Measurements from ENCODE around the gene ENKUR. TPM values are rescaled to one million over a fixed set of nuclear protein-coding genes. Genes with fewer than 3 reads are reported as not detected.

The ENKUR gene
- total and polyA plus RNA-seq, 10 of the 15 experiments (the other 5 are each of a cell fraction or from before 2014, with no cell fraction given), result 0.01 to 0.19 (median 0.11) TPM; not detected in 6

DNA sequence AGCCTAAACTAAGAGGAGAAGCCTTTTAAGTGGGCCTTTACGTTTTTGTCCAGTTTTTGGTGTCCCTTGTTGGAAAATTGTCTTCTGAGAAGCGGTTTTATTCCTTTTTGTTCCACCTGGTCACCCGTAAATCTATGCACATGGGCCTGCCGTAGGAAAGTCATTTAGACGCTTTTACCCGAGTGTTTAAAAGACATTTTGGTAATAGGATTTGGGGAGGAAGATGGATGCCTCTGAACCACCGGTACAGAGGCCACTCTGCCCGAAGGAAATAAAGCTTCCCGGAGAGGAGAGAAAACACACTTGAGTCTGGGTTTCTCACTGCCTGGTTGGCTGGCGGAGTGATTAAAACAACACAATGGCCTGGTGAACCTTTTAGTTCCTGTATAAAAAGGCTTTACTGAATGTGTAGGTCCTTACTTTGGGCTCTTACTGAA is 1.2 kb upstream of the ENKUR start:
- H3K4me3 ChIP-seq, result peak overlapping the region; percentile 81
- H2AFZ ChIP-seq (ENCODE audit: control insufficient read depth, low read depth, low read length), result peak overlapping the region; percentile 93
- ChIA-PET RAD21 (ENCODE audit: unreplicated experiment) (interaction anchor here (1.0 to 1.6 kb wide), 3 partner anchors 19 to 87 kb away, joined by 4 to 12 read pairs (median 4); partner anchors contain the start of gene PRTFDC1), POLR2A (interaction anchor here (1.4 kb wide), 1 partner anchor 395 kb away, joined by 3 read pairs; no protein-coding TSS in a partner anchor), CTCF (interaction anchor here (1.1 kb wide), 1 partner anchor 8 kb away, joined by 3 read pairs; no protein-coding TSS in a partner anchor), SMC1A (ENCODE audit: uncharacterized antibody, unreplicated experiment) (interaction anchor here (1.0 kb wide), 1 partner anchor 70 kb away, joined by 4 read pairs; no protein-coding TSS in a partner anchor)
- H3K4me1 ChIP-seq (ENCODE audit: control insufficient read depth, insufficient read depth, low read length), result peaks cover 4% of the 10 kb centered on the region
- H3K36me3 ChIP-seq (ENCODE audit: control insufficient read depth in 2 of 2, insufficient read depth in 2 of 2, low read length in 1 of 2), result no peaks in the 10 kb centered on the region
- no peaks in the 10 kb centered on the region; the same call in 1 of the 2 replicates for H3K79me2 ChIP-seq (ENCODE audit: control insufficient read depth, insufficient read depth, low read length)
- peak overlapping the region; percentile 83 for H3K4me2 ChIP-seq (ENCODE audit: control insufficient read depth, insufficient read depth)
- TF ChIP-seq RUNX3 (IDR thresholded peaks at IDR 0.05; ENCODE audit: low read length), result no peak
- TF ChIP-seq KLF5 (IDR thresholded peaks at IDR 0.05; ENCODE audit: partially characterized antibody), result peak; percentile 1
- TF ChIP-seq, protein P1, sequence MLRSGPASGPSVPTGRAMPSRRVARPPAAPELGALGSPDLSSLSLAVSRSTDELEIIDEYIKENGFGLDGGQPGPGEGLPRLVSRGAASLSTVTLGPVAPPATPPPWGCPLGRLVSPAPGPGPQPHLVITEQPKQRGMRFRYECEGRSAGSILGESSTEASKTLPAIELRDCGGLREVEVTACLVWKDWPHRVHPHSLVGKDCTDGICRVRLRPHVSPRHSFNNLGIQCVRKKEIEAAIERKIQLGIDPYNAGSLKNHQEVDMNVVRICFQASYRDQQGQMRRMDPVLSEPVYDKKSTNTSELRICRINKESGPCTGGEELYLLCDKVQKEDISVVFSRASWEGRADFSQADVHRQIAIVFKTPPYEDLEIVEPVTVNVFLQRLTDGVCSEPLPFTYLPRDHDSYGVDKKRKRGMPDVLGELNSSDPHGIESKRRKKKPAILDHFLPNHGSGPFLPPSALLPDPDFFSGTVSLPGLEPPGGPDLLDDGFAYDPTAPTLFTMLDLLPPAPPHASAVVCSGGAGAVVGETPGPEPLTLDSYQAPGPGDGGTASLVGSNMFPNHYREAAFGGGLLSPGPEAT (IDR thresholded peaks at IDR 0.05; ENCODE audit: low read depth), result peak; percentile 47; the same call in 1 of the 2 replicates
- 0 out of 2 replicates have a peak, but pooled peaks have one; percentile 70 for TF ChIP-seq PML (IDR thresholded peaks at IDR 0.05; ENCODE audit: low read length)
- TF ChIP-seq POU2F2 (IDR thresholded peaks at IDR 0.05; ENCODE audit: borderline replicate concordance, low read depth, low read length), result no peak
- TF ChIP-seq, protein P2, sequence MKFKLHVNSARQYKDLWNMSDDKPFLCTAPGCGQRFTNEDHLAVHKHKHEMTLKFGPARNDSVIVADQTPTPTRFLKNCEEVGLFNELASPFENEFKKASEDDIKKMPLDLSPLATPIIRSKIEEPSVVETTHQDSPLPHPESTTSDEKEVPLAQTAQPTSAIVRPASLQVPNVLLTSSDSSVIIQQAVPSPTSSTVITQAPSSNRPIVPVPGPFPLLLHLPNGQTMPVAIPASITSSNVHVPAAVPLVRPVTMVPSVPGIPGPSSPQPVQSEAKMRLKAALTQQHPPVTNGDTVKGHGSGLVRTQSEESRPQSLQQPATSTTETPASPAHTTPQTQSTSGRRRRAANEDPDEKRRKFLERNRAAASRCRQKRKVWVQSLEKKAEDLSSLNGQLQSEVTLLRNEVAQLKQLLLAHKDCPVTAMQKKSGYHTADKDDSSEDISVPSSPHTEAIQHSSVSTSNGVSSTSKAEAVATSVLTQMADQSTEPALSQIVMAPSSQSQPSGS (IDR thresholded peaks at IDR 0.05; ENCODE audit: low read length), result 0 out of 2 replicates have a peak, but pooled peaks have one; percentile 31
- 0 out of 2 replicates have a peak, but pooled peaks have one; percentile 2 for TF ChIP-seq STAT1 (conservative IDR thresholded peaks at IDR 0.05)
- in situ Hi-C loops (cut with MboI) (no loop called here), intact Hi-C loops (cut with micrococcal nuclease; ENCODE audit: unreplicated experiment) (loop anchor here (10.0 kb wide), 2 partner anchors 58 to 292 kb away; partner anchors contain the start of gene ARHGAP21)
- TSS peak; percentile 93 for BruUV-seq (replicated peaks)
- 1% methylated on average over 10 of the region's 10 CpGs for WGBS (ENCODE audit: insufficient coverage, insufficient replicate concordance, low lambda C conversion rate, missing lambda C conversion rate)
- peak; percentile 20 for DNase-seq (ENCODE audit: low read depth, low spot score)
- H3K9me3 ChIP-seq (replicated peaks; ENCODE audit: control insufficient read depth, insufficient read depth, low read length), result no peaks in the 10 kb centered on the region; the same call in 2 of the 3 replicates
- H3K27ac ChIP-seq (ENCODE audit: control insufficient read depth, insufficient read depth), result peak overlapping the region; percentile 80
- peak; percentile 9 for ATAC-seq
- no peak for FAIRE-seq
- no peaks in the 10 kb centered on the region for H3K27me3 ChIP-seq (replicated peaks in 1 of 2; ENCODE audit: control insufficient read depth in 2 of 2, insufficient read depth in 2 of 2, low read length in 1 of 2)
- peak overlapping the region; percentile 86 for H3K9ac ChIP-seq (ENCODE audit: control insufficient read depth, insufficient read depth, low read length)
- H4K20me1 ChIP-seq (ENCODE audit: control insufficient read depth, insufficient read depth), result no peaks in the 10 kb centered on the region
